Measurements from ENCODE around the gene VEZF1. TPM values are rescaled to one million over a fixed set of nuclear protein-coding genes. Genes with fewer than 3 reads are reported as not detected.

Gene VEZF1
- 24.7 and 30.1 TPM in 2 replicates for total RNA-seq

GRCh38 chr17:57987581-57988300 is at the start of gene VEZF1:
Gene VEZF1, minus strand, starts transcription at chr17:57988254. Its CDS starts 143 bp downstream, at chr17:57988111.

GRCh38 chr17:58006924-58007780 is 19.1 kb upstream of the VEZF1 start, which contains the start of gene SRSF1:
Gene SRSF1, minus strand, starts transcription at chr17:58007246. Its CDS starts 109 bp downstream, at chr17:58007137.

GRCh38 chr17:57955183-57955931 is 32.7 kb downstream of the VEZF1 start, which contains the start of gene CUEDC1:
Gene CUEDC1, minus strand, starts transcription at chr17:57955412. Its CDS starts 69,848 bp downstream, at chr17:57885564.

Other genes with a start within 250 kb of the VEZF1 start
- not detected in 2 replicates for gene CCDC182, start 243.0 kb downstream of the VEZF1 start, total RNA-seq
- gene MRPS23, start 138.2 kb downstream of the VEZF1 start, total RNA-seq = 28.3 and 58.8 TPM in 2 replicates
- 2.9 and 4.0 TPM in 2 replicates for gene CUEDC1, start 32.8 kb downstream of the VEZF1 start, total RNA-seq
- gene SRSF1, start 19.0 kb upstream of the VEZF1 start, total RNA-seq = 541 and 878 TPM in 2 replicates
- 7.8 and 11.6 TPM in 2 replicates for gene DYNLL2, start 95.2 kb upstream of the VEZF1 start, total RNA-seq
- not detected in 2 replicates for gene OR4D1, start 160.1 kb upstream of the VEZF1 start, total RNA-seq
- not detected in 2 replicates for gene OR4D2, start 178.7 kb upstream of the VEZF1 start, total RNA-seq
- gene EPX, start 204.5 kb upstream of the VEZF1 start, total RNA-seq = not detected in 2 replicates
- 11.4 and 15.2 TPM in 2 replicates for gene MKS1, start 231.0 kb upstream of the VEZF1 start, total RNA-seq